NCI-H1694 treated with DMSO at 0.1 percent for 48 hours (cell line): ENCODE measurements around the gene LYZL2.
"Not testable (repeated sequence)": the region's sequence is repeated elsewhere in the genome, so short reads cannot be mapped to it uniquely, and the experiment has no call there.

Experiments
- DNase-seq: peaks from one replicate; lab custom pipeline; 2025; lab: John Stamatoyannopoulos, UW

LYZL2 gene

DNA sequence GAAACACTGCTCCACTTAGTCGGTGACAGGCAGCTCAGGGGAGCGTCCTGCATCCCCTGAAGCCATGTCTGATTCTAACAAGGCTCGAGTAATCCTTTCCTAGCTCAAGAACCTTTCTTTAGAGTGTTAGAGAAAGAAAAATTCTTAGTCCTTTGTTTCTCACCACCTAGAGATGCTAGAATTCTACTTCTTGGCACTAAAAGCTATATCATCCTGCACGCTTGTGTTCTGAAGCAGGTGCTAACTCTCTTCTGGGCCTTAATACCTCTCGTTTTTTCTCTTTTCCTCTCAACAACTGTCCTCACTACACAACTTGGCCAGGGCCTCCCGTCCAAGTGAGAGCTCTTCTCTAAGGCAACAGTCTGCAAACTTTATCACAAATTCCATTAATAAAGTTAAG, at the start of gene LYZL2:
TSS of gene LYZL2 (minus strand) at position 101 of the 400 bp plus-strand sequence. CDS start 2,838 bp downstream, outside the sequence.
- DNase-seq, result no peak

DNA sequence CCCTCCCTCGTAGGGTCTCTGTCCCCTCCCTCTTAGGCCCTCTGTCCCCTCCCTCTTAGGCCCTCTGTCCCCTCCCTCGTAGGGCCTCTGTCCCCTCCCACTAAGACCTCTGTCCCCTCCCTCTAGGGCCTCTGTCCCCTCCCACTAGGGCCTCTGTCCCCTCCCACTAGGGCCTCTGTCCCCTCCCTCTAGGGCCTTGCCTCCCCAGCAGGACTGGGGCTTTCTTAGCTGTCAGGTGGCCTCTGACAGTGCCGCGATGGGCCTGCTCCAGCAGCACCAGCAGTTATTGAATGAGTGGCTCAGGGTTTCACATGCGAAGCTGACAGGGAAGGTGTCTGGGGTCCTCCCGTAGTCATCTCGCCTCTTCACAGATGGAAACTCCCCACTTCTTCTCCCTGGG, 48.1 kb upstream of the LYZL2 start:
- DNase-seq, result not testable (repeated sequence)

DNA sequence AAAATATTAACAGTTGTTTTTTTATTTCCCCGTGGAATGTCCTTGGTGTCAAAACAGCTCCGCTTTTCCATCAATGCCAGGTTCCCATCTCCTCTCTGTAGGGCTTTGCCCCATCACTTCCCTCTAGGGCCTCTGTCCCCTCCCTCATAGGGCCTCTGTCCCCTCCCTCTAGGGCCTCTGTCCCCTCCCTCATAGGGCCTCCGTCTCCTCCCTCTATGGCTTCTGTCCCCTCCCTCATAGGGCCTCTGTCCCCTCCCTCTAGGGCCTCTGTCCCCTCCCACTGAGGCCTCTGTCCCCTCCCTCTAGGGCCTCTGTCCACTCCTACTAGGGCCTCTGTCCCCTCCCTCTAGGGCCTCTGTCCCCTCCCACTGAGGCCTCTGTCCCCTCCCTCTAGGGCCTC, 47.6 kb upstream of the LYZL2 start:
- DNase-seq, result not testable (repeated sequence)

DNA sequence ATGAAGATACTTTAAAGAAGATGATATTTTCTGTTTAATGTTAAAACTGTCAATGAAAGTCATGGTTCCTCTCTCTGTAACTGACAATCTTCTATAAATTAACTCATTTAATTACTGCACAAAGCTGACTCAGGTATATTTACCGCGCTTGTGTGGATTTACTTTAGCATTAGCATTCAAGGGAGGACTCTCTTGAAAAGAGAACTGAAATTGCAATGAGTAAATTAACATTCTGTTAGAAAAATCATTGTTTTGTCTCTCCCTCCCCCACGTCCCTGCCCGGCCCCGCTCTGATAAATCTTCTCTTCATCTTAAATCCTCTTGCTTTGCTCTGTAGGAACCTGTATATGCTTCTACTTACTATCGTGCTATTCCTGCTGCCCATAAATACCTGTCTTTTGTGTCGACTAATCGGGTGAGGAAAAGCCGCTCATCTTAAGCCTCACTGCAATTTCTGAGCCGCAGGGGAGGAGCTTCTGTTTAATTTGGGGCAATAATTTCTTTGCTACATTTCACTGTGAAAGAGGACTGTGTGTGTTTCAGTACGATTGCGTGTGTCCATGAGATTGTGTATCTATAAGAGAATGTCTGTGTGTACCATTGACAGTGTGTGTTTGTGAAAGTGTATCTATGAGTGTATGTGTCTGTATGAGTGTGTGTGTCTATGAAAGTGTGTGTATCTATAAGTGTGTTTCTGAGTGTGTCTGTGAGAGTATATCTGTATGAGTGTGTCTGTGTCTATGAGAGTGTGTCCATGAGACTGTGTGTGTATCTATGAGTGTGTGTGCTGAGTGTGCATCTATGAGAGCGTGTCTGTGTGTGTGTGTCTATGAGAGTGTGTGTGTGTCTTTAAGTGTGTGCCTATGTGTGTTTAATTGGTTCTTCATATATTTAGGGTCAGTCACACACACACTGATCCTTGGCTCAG, 46.5 kb upstream of the LYZL2 start:
- DNase-seq, result no peak

DNA sequence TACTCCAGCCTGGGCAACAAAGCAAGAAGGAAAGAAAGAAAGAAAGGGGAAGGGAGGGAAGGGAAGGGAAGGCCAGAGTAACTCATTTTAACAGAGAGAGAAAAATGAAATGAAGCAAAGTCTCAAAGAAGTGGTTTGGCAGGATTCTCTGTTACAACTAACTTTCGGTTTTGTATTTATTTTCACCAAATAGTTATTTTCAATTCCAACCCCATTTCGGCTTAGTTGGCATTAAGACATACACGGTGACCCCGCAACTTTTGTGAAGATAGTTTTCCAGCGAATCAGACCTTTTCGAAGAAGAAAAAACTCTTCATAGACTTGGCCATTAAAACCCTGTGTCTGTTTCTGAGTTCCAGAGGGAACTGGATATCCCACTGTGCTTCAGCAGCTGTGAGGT, 45.2 kb upstream of the LYZL2 start:
- no peak for DNase-seq

DNA sequence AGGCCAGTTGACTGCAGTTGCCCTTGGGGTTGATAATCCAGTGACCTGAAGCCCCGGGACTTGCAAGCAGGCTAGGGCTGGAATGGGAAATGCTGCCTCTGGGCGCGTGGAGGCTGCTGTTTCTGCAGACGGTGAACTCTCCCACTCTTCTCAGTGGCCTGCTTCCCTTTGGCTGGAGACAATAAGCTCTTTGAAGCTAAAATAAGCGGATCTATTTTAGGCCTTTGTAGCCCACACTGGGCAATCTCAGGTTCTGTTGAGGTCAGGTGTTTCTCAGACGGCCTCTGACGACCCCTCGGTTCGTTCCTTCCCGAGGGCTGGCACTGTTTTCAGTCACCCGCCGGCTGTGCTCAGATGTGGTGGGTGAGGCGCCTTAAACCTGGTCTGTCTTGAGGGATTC, 43.7 kb upstream of the LYZL2 start:
- not testable (repeated sequence) for DNase-seq

DNA sequence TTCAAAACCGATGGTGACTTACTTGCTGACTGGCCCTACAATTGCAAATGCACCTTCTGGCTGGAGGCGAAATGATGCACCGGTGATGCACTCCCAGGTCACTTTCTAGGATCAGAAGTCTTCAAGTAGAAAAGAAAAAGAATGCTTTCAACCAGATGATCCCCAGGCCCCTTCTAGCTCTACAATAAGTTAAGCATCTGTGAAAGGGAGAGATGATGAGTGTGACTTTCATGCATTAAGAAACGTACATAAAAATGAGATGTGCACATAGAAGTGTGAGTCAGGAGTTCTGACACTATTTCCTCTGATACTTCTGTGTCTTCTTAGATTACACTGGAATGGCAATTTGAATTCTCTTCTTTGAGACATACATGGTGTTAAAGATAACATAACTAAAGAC, 42.8 kb upstream of the LYZL2 start:
- DNase-seq, result not testable (repeated sequence)

DNA sequence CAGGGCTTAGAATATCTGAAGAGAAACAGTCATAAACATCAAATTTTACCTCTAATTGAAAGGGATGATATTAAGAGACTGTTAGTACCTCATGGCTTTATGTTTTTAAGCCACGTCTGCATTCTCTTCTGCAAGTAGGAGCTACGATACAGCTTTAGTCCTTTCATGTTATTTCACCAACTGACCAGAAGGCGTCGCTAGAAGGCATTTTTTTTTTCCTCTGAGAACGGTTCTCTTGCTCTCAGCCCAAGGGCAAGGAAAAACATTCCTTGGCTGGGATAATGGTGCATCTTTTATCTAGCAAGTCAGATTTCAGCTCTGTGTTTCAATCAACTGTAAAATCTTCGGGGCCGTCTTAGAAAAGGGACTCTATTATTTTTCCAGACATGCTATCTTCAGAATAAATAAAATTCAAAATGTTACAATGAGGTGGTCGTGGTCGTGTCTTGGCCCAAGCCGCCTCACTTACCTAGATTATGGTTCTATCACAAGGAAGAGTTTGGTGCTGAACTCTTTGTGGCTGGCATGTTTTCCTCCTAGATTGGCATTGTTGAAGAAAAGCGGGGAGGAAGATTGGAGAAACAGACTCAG, 41.6 kb upstream of the LYZL2 start:
- peak; percentile 37 for DNase-seq

DNA sequence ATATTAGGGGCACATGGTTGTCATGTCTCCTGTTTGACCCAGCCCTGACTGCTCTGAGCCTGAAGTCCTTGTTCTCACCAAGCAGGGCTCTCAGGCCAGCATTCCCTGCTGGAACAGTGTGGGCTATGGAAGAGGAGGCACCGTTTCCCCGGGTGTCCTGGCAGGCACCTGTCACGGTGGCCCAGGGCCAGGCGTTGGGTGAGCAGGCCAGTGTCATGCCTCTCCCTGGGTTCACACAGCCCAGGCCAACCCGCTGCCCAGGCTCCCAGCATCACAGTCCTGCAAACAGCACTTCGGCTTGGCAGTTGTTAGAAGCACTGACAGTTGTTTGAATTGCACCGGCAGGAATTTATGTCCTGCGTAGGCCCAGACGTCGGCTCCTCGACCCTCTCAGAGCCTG, 38.4 kb upstream of the LYZL2 start:
- DNase-seq, result not testable (repeated sequence)

DNA sequence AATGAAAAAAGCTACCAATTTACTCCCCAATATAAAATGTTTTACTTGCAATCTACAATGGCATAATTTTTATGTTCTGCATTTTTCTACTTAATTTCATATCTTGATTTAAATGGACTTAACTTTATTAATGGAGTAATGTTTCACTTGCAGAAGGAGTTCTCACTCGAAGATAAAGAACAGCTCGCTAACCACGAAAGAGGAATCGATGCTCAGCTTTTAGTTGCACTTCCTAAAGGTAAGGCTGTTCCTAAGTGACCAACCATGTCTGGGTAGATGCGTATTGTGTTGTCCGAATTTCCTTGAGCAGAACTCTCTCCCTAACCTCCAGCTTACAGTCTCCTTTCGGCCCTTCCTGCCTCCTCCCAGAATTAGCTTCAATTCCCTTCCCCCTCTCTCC, 33.9 kb upstream of the LYZL2 start:
- not testable (repeated sequence) for DNase-seq

DNA sequence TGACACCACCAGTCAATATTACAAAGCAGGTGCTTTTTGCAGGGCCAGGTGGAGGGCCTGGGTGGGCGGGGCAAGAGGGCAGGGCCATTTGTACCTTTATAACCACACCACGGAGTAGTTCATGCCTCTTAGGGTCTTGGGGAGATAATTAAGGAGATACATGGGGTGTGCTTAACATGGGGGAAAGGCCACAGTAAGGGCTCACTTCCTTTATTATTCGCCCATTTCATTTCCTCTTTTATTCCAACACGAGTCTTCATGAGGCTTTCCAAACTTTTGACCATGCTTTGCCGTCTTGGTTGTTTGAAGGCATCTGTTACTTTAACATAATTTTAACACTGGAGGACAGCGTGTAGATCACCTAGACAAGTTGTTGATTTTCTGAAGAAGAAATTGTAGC, 33.3 kb upstream of the LYZL2 start:
- no peak for DNase-seq

DNA sequence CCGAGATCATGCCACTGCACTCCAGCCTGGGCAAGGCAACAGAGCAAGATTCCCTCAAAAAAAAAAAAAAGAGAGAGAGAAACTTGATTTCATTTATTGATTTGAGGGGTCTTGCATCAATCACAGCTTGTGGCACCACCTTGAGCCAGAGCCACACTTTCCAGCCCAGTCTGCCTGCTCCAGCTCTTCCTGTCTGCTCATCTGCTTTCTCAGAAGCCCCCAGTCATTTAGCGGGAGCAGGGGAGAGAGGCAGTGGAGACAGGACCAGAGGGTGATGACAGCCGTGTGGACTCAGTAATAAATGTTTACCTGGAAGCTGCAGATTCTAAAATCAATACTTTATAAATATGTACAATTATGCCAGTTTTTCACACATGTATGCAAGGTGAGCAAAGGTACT, 30.8 kb upstream of the LYZL2 start:
- not testable (repeated sequence) for DNase-seq

DNA sequence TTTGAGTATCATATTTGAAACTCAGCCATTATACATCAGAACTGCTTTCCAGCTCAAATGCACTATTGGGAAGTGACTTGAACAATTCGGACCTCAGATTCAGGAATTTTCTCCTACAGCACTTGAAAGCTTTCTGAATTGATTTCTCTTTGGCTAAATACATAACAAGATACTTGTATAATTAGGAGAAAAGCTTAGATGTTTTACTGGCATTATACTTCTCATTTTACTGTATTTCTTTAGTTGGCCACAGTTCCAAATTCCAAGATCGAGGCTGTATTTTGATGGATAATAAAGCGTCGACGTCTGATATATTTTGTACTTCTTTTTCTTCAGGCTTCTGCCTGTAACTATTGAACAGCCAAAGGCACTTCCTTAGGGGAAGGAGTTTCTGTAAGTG, 26.7 kb upstream of the LYZL2 start:
- DNase-seq, result no peak

DNA sequence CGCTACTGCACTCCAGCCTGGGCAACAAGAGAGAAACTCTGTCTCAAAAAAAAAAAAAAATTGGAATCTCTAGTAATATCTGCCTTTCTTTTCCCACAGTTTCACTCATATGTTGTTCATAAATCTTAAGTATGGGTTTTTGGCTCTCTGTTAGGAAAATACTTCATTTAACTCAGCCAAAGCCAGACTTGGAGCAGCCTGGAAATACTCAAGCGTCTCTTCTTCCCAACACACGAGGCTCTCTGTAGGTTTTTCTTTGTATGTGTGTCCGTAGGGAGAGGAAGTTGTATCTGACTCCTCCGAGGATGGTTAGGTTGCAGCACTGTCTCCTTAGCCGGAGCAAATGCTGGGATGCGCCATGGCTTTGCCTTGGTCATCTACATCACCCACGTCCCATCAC, 25.4 kb upstream of the LYZL2 start:
- not testable (repeated sequence) for DNase-seq

DNA sequence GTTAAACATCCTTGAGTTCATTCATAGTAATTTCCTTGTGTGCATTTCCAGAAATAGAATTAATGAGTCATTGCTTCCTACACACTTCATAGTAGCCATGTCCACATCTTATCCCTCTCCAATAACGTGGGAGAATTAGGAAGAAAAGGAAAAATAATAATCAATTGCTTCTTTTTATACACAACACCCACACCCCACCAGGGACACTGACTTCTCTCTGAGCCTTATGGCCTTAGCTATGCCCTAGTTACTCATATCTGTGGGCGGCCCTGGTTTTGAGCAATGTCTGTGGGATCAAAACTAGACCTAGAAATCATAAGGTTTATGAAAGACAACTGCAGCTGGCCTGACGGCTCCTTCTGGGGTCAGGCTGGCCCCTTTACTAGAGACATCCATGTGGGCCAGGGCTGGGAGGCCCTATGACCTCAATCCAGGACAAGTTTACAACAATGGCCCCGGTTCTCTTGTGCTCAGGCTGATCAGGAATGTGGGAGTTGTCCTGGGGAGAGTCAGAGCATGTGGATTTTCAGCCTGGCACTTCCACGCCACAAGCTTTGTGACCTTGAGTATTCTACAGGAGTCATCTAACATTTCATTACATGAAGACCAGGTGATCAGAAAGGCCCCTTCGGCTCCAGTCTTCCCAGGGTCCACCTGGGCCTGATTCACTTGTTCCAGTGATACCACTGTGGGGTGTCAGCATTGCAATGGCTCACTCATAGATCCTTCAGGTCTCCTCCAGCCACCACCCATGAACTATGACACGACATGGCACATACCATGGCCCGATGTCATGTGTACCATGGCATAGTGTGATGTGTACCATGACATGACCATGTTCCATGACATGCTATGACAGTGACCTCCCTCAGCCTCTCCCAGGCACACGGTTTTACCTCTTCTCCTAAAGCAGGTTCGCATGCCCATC, 22.2 kb upstream of the LYZL2 start:
- DNase-seq, result not testable (repeated sequence)

DNA sequence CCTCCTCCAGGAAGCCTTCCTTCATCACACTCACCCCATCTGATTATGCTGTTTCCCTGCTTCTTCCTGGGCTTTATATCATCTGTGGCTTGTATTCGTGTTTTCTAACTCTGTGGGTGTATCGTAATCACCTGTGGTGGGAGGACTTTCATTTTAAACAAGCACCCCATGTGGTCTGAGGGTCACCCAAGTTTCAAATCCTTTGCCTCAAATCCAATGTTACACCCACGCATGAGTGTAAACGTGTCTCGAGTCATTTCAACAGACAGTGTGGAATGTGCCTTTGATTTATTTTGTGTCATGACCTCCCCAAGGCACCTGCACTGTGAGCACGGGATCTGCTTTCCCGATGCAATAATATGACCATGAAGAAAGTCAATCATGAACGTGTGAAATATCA, 17.5 kb upstream of the LYZL2 start:
- DNase-seq, result no peak

DNA sequence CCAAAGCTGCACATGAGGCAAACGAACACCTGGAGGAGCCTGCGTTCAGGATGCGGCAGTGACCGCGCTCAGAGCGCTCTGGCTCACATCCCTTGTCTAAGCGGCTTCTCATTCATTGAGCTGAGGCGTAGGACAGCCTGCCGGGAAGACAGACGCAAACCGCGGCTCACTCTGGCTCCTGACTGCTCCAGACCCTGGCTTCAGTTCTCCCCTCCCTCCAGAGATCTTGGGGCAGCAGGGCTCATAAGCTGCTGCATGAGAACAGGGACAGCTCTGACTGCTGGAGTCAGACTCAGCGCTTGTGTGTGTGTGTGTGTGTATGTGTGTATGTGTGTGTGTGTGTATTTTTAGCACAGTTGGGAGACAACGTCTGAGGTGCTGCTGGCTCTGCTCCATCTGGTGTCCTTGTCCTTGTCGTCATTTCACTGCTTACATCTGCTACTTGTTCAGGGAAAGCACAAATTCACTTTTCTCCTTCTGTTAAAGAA, 15.8 kb upstream of the LYZL2 start:
- no peak for DNase-seq

DNA sequence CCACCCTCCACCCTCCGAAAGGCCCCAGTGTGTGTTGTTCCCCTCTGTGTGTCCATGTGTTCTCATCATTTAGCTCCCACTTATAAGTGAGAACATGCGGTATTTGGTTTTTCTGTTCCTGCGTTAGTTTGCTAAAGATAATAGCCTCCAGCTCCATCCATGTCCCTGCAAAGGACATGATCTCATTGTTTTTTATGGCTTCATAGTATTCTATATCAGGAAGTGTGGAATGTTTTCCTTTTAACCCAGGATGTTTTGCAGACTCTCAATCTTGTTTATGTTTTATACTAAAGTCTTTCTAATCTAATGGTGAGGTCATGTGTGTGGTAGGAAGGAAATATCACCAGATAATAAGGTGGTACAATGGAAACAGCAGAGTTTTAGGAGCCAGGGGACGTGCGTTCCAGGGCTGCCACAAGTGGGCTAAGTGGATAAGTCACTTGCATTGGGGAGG, 14.9 kb upstream of the LYZL2 start:
- DNase-seq, result not testable (repeated sequence)

DNA sequence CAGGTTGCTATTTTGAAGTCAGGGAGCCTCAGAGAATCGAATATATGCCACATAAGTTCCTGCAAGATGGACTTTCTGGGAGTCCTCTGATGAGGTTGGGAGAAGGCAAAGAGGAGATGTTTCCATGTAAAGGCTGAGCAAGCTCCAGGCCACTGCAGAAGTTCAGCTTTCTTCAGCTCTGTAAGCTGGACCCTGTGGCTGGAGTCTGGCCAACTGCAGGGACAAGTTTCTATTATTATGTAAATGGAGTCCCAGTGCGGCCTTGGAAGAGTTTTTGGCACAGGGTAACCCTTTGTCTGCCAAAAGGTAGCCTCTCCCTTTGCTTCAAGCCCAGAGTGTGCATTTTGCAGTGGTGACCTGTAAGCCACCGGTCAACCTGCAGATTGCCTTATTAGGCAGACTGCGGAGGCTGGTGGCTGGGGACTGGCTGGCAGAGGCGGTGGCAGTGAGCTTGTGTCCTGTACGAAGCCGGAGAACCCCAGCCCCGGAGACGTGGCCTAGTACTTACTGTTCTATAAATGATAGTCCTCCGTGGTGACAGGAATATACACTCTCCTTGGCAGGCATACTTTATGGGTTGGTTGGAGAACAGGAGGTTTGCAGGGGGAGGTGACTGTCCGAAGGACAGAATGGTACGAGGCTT, 14.1 kb upstream of the LYZL2 start:
- not testable (repeated sequence) for DNase-seq

DNA sequence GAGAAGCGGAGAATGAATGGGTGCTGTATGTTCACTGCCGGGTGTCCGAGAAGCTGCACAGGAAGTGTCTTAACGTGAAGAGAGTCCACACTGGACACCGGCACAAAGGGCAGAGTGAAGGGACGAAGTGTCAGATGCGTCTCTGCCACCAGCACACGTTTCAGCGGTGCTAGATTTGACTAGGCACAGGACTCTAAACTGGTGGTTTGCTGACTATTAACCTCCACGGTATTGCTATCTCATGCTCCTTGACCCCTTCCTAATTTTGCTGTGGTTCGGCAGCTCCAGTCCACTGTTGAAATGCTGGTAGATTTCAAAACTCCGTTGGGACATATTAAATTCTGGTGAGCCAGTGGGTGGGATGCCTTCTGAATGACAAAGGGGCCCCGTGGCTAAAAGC, 13.3 kb upstream of the LYZL2 start:
- not testable (repeated sequence) for DNase-seq
